Trophoblast cell (in vitro differentiated cells and primary cell): ENCODE results near the gene ARHGEF18.

Experiments
- DNase-seq, 2 donors: peaks; one replicate each; pipeline ENCODE4 v3.0.0-alpha.2; 2016
- H2AFZ ChIP-seq: 2 replicates; pipeline ENCODE4 v1.6.1; 2013; ENCODE audit warnings: low read length, moderate library complexity, mild to moderate bottlenecking; ENCODE audit not compliant: insufficient read depth, poor library complexity
- H2AK5ac ChIP-seq: 2 replicates; pipeline ENCODE4 v1.6.1; 2013; ENCODE audit warnings: mild to moderate bottlenecking, low read length
- H2BK120ac ChIP-seq: 2 replicates; pipeline ENCODE4 v1.6.1; 2013; ENCODE audit warnings: low read length, mild to moderate bottlenecking, moderate library complexity; ENCODE audit not compliant: insufficient read depth, poor library complexity
- H2BK12ac ChIP-seq: 2 replicates; pipeline ENCODE4 v1.6.1; 2013; ENCODE audit warnings: mild to moderate bottlenecking, low read length, moderate library complexity
- H2BK5ac ChIP-seq: 2 replicates; pipeline ENCODE4 v1.6.1; 2013; ENCODE audit warnings: low read length, low read depth, moderate library complexity, mild to moderate bottlenecking; ENCODE audit not compliant: poor library complexity
- H3K14ac ChIP-seq: 2 replicates; pipeline ENCODE4 v1.6.1; 2013; ENCODE audit warnings: mild to moderate bottlenecking, low read length
- H3K18ac ChIP-seq: 2 replicates; pipeline ENCODE4 v1.6.1; 2013; ENCODE audit warnings: mild to moderate bottlenecking, low read length
- H3K23ac ChIP-seq: 2 replicates; pipeline ENCODE4 v1.6.1; 2013; ENCODE audit warnings: low read length
- H3K27ac ChIP-seq: 2 replicates; pipeline ENCODE4 v1.5.1; 2013; ENCODE audit warnings: low read depth, mild to moderate bottlenecking, inconsistent platforms, low read length, moderate library complexity
- H3K27me3 ChIP-seq: 2 replicates; pipeline ENCODE4 v1.6.1; 2013; ENCODE audit warnings: inconsistent platforms, mild to moderate bottlenecking, low read length, moderate library complexity; ENCODE audit not compliant: insufficient read depth
- H3K36me3 ChIP-seq, 2 experiments: 1 replicate in 1 of 2; 2 replicates in 1 of 2; pipeline ENCODE4 v1.6.1; 2013; ENCODE audit warnings: low read length in 2 of 2, mild to moderate bottlenecking in 2 of 2, moderate library complexity in 1 of 2; ENCODE audit not compliant: insufficient read depth in 2 of 2, control insufficient read depth in 1 of 2
- H3K4ac ChIP-seq: 2 replicates; pipeline ENCODE4 v1.6.1; 2013; ENCODE audit warnings: low read depth, mild to moderate bottlenecking, low read length, moderate library complexity
- H3K4me1 ChIP-seq, 2 experiments: 1 replicate in 1 of 2; 2 replicates in 1 of 2; pipeline ENCODE4 v1.6.1; 2013; ENCODE audit warnings: low read length in 2 of 2, mild to moderate bottlenecking in 2 of 2, moderate library complexity in 1 of 2; ENCODE audit not compliant: insufficient read depth in 2 of 2, control insufficient read depth in 1 of 2
- H3K4me2 ChIP-seq: 2 replicates; pipeline ENCODE4 v1.6.1; 2013; ENCODE audit warnings: inconsistent platforms, mild to moderate bottlenecking, low read length, moderate library complexity
- H3K4me3 ChIP-seq: 2 replicates; pipeline ENCODE4 v1.5.1; 2013; ENCODE audit warnings: mild to moderate bottlenecking, low read depth, low read length, inconsistent platforms
- H3K79me1 ChIP-seq: one replicate; pipeline ENCODE4 v1.6.1; 2013; ENCODE audit warnings: low read length
- H3K79me2 ChIP-seq: 2 replicates; pipeline ENCODE4 v1.6.1; 2013; ENCODE audit warnings: low read length, mild to moderate bottlenecking; ENCODE audit not compliant: control insufficient read depth, insufficient read depth, poor library complexity
- H3K9ac ChIP-seq: 2 replicates; pipeline ENCODE4 v1.6.1; 2013; ENCODE audit warnings: mild to moderate bottlenecking, low read length
- H3K9me3 ChIP-seq: 2 replicates; pipeline ENCODE4 v1.6.1; 2013; ENCODE audit warnings: low read depth, mild to moderate bottlenecking, control low read depth, inconsistent platforms, low read length; ENCODE audit not compliant: insufficient read depth
- H4K12ac ChIP-seq: 2 replicates; pipeline ENCODE4 v1.6.1; 2013; ENCODE audit warnings: low read depth, mild to moderate bottlenecking, low read length, moderate library complexity
- H4K8ac ChIP-seq: 2 replicates; pipeline ENCODE4 v1.6.1; 2013; ENCODE audit warnings: low read depth, mild to moderate bottlenecking, low read length, moderate library complexity
- H4K91ac ChIP-seq: one replicate; pipeline ENCODE4 v1.6.1; 2013; ENCODE audit warnings: low read depth, mild to moderate bottlenecking, low read length, moderate library complexity
- WGBS: extraction: QIAGEN DNeasy Blood & Tissue Kit; methylation state at CpG from one replicate; pipeline ENCODE4 v1.1.7; 2013; ENCODE audit warnings: missing lambda C conversion rate; ENCODE audit not compliant: insufficient read length, insufficient coverage; ENCODE audit errors: extremely low coverage; 5-methylcytosine and 5-hydroxymethylcytosine counted together

The ARHGEF18 gene

GRCh38 chr19:7331446-7331845 is 17.3 kb upstream of the ARHGEF18 start:
- Histone ChIP-seq H3K27me3 (no peaks in the 10 kb centered on the region), H3K36me3 (no peaks in the 10 kb centered on the region), H3K18ac (no peak overlapping the region), H3K79me2 (no peaks in the 10 kb centered on the region), H3K79me1 (no peaks in the 10 kb centered on the region), H4K8ac (no peak overlapping the region), H2BK5ac (no peak overlapping the region), H3K14ac (no peak overlapping the region), H2AFZ (no peak overlapping the region), H2AK5ac (no peak overlapping the region), H2BK12ac (no peak overlapping the region), H4K91ac (no peak overlapping the region), H3K9me3 (no peaks in the 10 kb centered on the region), H3K4ac (no peak overlapping the region), H3K9ac (no peak overlapping the region), H3K23ac (no peak overlapping the region), H2BK120ac (no peak overlapping the region), H3K4me1 (no peaks in the 10 kb centered on the region), H4K12ac (no peak overlapping the region), H3K4me3 (no peak overlapping the region), H3K4me2 (no peak overlapping the region), H3K27ac (no peak overlapping the region)
- WGBS: no CpG with 5 or more reads among the region's 4 CpGs
- DNase-seq: no peak

- WGBS: no CpG with 5 or more reads among the region's 17 CpGs
Observed at GRCh38 chr19:7333198-7334118, 15.3 kb upstream of the ARHGEF18 start.

GRCh38 chr19:7336321-7336973 is 12.3 kb upstream of the ARHGEF18 start:
- DNase-seq: no peak
- no peaks in the 10 kb centered on the region for H3K36me3 ChIP-seq
- no peak overlapping the region for H2AK5ac ChIP-seq
- no peaks in the 10 kb centered on the region for H3K27me3 ChIP-seq
- H3K4me3 ChIP-seq: no peak overlapping the region
- no peaks in the 10 kb centered on the region for H3K4me1 ChIP-seq
- H4K91ac ChIP-seq: no peak overlapping the region
- H3K79me1 ChIP-seq: no peaks in the 10 kb centered on the region
- no peak overlapping the region for H3K23ac ChIP-seq
- no CpG with 5 or more reads among the region's 9 CpGs for WGBS
- no peak overlapping the region for H3K14ac ChIP-seq
- no peak overlapping the region for H4K8ac ChIP-seq
- no peak overlapping the region for H4K12ac ChIP-seq
- H2AFZ ChIP-seq: no peak overlapping the region
- H3K4ac ChIP-seq: no peak overlapping the region
- H3K9ac ChIP-seq: no peak overlapping the region
- H3K27ac ChIP-seq: no peak overlapping the region
- no peak overlapping the region for H3K18ac ChIP-seq
- H2BK5ac ChIP-seq: no peak overlapping the region
- H2BK12ac ChIP-seq: no peak overlapping the region
- no peak overlapping the region for H2BK120ac ChIP-seq
- no peaks in the 10 kb centered on the region for H3K9me3 ChIP-seq
- H3K4me2 ChIP-seq: no peak overlapping the region
- H3K79me2 ChIP-seq: no peaks in the 10 kb centered on the region

More at GRCh38 chr19:7333198-7334118, 15.3 kb upstream of the ARHGEF18 start:
- Histone ChIP-seq H2AFZ (no peak overlapping the region), H4K12ac (no peak overlapping the region), H3K4me2 (no peak overlapping the region), H2BK12ac (no peak overlapping the region), H3K9ac (no peak overlapping the region), H2BK5ac (no peak overlapping the region), H3K4me3 (no peak overlapping the region), H3K23ac (no peak overlapping the region), H3K27me3 (no peaks in the 10 kb centered on the region), H3K36me3 (no peaks in the 10 kb centered on the region), H3K79me1 (no peaks in the 10 kb centered on the region), H4K8ac (no peak overlapping the region), H2AK5ac (no peak overlapping the region), H3K79me2 (no peaks in the 10 kb centered on the region), H4K91ac (no peak overlapping the region), H3K14ac (no peak overlapping the region), H3K27ac (no peak overlapping the region), H3K18ac (no peak overlapping the region), H3K9me3 (no peaks in the 10 kb centered on the region), H3K4me1 (no peaks in the 10 kb centered on the region), H3K4ac (no peak overlapping the region), H2BK120ac (no peak overlapping the region)
- DNase-seq: no peak

GRCh38 chr19:7337380-7338194 is 11.2 kb upstream of the ARHGEF18 start:
- H3K18ac ChIP-seq: no peak overlapping the region
- no peak overlapping the region for H3K4me3 ChIP-seq
- no peak overlapping the region for H2BK120ac ChIP-seq
- H2BK12ac ChIP-seq: no peak overlapping the region
- no peak overlapping the region for H3K9ac ChIP-seq
- no peak overlapping the region for H2AK5ac ChIP-seq
- H2BK5ac ChIP-seq: no peak overlapping the region
- no peak overlapping the region for H3K4ac ChIP-seq
- H3K9me3 ChIP-seq: no peaks in the 10 kb centered on the region
- H3K14ac ChIP-seq: no peak overlapping the region
- no peak overlapping the region for H4K8ac ChIP-seq
- no peak overlapping the region for H3K4me2 ChIP-seq
- H4K91ac ChIP-seq: no peak overlapping the region
- no peaks in the 10 kb centered on the region for H3K79me2 ChIP-seq
- H3K4me1 ChIP-seq: no peaks in the 10 kb centered on the region
- no peak overlapping the region for H4K12ac ChIP-seq
- H3K27ac ChIP-seq: no peak overlapping the region
- H2AFZ ChIP-seq: no peak overlapping the region
- H3K36me3 ChIP-seq: no peaks in the 10 kb centered on the region
- DNase-seq: no peak
- H3K23ac ChIP-seq: no peak overlapping the region
- WGBS: no CpG with 5 or more reads among the region's 12 CpGs
- H3K79me1 ChIP-seq: no peaks in the 10 kb centered on the region
- H3K27me3 ChIP-seq: no peaks in the 10 kb centered on the region
